Lung (tissue), 12 donors: ENCODE results near the gene ARID1B. TPM values are rescaled to one million over a fixed set of nuclear protein-coding genes. Genes with fewer than 3 reads are reported as not detected.
A peak's percentile ranks its signal among the peaks of the same experiment; 100 is the strongest.

ENCODE experiments used
- ATAC-seq: fragments of 200-7000 bp; cut with Tn5 transposase; one replicate; pipeline ENCODE4 v1.9.1; 2020; ENCODE audit warnings: moderate number of reproducible peaks; ENCODE audit not compliant: insufficient read depth, low FRiP score
- DNase-seq, 3 donors: peaks; one replicate each; pipeline ENCODE4 v3.0.0-alpha.2; 2013 to 2017
- H3K27ac ChIP-seq, 2 donors: one replicate each; pipeline ENCODE4 v1.5.1; 2013; ENCODE audit warnings: mild to moderate bottlenecking in 2 of 2, moderate library complexity in 2 of 2, control low read depth in 1 of 2, inconsistent platforms in 1 of 2, low read depth in 1 of 2, low read length in 1 of 2
- H3K27me3 ChIP-seq, 3 donors: one replicate each; pipeline ENCODE4 v1.5.1; 2013; ENCODE audit warnings: low read length in 2 of 3; ENCODE audit not compliant: control insufficient read depth in 3 of 3, insufficient read depth in 3 of 3
- H3K36me3 ChIP-seq, 4 donors: one replicate each; pipeline ENCODE4 v1.5.1; 2013; ENCODE audit warnings: low read length in 4 of 4, mild to moderate bottlenecking in 1 of 4, moderate library complexity in 1 of 4; ENCODE audit not compliant: control insufficient read depth in 4 of 4, insufficient read depth in 4 of 4
- H3K4me1 ChIP-seq, 5 donors: one replicate each; pipeline ENCODE4 v1.5.1; 2013; ENCODE audit warnings: low read length in 5 of 5, mild to moderate bottlenecking in 2 of 5, moderate library complexity in 1 of 5; ENCODE audit not compliant: control insufficient read depth in 5 of 5, insufficient read depth in 5 of 5
- H3K4me3 ChIP-seq: one replicate; pipeline ENCODE4 v1.5.1; 2013; ENCODE audit warnings: mild to moderate bottlenecking, control low read depth, moderate library complexity
- H3K9ac ChIP-seq, 2 donors: one replicate each; pipeline ENCODE4 v1.5.1; 2013; ENCODE audit warnings: low read length in 2 of 2, control low read depth in 1 of 2; ENCODE audit not compliant: insufficient read depth in 1 of 2
- H3K9me3 ChIP-seq, 4 donors: one replicate each; pipeline ENCODE4 v1.5.1; 2013; ENCODE audit warnings: low read length in 3 of 4, mild to moderate bottlenecking in 1 of 4, moderate library complexity in 1 of 4; ENCODE audit not compliant: control insufficient read depth in 4 of 4, insufficient read depth in 3 of 4
- WGBS, 2 donors: extraction: QIAGEN DNeasy Blood & Tissue Kit; methylation state at CpG; one replicate each; pipeline ENCODE4 v1.1.7; 2013; 5-methylcytosine and 5-hydroxymethylcytosine counted together
- polyA plus RNA-seq, 2 donors: library from polyadenylated mRNA; stranded (reverse); fragments of 200-250 nt; gene quantifications; one replicate each; pipeline ENCODE4 v1.2.1, GENCODE V29; 2013
- total RNA-seq, 2 donors: library from RNA; depleted of rRNA in 1 of 2; stranded (reverse); fragments of >200 nt in 1 of 2; gene quantifications; one replicate each; pipeline ENCODE4 v1.2.1, GENCODE V29; 2014 to 2021
- TF ChIP-seq, protein P1 (sequence below): IDR thresholded peaks from 2 replicates; pipeline ENCODE4 v1.5.1; 2012; ENCODE audit warnings: mild to moderate bottlenecking; ENCODE audit errors: control extremely low read depth, extremely low read depth
- donor health status: control.
- donor health status: control.
- donor health status: Bipolar disorder and iron deficiency.
- donor health status: healthy.
- donor health status: DM: yes; HTN: yes; CAD: no.

Gene ARID1B
- total and polyA plus RNA-seq, 4 donors: 10.5 to 239 (median 50.9) TPM

DNA sequence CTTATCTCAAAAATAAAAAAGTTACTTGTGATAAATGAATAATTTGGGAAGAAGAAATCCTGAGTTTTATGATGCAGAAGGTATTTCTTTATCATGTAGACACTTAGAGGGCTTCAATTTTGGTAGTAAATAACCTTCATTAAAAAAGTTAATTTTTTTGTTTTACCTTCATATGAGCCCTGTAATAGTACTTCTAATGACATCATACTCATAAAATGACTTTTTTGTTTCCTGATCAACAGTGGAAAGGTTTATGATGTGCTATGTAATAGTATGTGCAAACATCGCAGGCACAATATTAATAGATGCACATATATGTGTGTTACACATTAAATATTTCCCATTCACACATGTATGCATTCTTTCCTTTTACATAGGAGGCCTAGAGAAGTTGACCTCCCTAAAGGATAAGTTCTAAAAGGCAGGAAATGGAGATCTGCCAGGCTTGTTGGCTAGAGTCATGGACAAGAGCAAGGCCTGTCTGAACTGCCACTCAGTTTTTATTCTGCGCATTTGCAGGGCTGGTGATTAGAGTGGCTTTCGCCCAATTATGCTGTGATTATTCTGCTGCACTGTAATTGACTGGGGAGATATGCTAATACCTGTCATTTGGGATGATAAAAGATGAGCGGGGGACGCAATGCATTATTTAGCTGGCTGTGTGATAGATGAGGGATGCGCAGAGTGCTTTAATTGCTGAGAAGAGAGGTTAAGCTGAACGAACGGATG lies 273.5 kb downstream of the ARID1B start:
- Histone ChIP-seq H3K4me1 (peaks cover 6 to 28% (median 11%) of the 10 kb centered on the region in 5 donors), H3K4me3 (no peak overlapping the region), H3K27me3 (no peaks in the 10 kb centered on the region), H3K27ac (peak overlapping the region in 1 of 2 donors; percentile 29), H3K9ac (no peak overlapping the region), H3K36me3 (peaks cover 0 to 2% (median 0%) of the 10 kb centered on the region in 4 donors), H3K9me3 (no peaks in the 10 kb centered on the region)
- WGBS, 2 donors: 73 to 86% methylated on average over 8 of the region's 8 CpGs
- ATAC-seq: no peak
- DNase-seq: peak; percentile 41 to 77 (median 61)
- TF ChIP-seq, protein P1, sequence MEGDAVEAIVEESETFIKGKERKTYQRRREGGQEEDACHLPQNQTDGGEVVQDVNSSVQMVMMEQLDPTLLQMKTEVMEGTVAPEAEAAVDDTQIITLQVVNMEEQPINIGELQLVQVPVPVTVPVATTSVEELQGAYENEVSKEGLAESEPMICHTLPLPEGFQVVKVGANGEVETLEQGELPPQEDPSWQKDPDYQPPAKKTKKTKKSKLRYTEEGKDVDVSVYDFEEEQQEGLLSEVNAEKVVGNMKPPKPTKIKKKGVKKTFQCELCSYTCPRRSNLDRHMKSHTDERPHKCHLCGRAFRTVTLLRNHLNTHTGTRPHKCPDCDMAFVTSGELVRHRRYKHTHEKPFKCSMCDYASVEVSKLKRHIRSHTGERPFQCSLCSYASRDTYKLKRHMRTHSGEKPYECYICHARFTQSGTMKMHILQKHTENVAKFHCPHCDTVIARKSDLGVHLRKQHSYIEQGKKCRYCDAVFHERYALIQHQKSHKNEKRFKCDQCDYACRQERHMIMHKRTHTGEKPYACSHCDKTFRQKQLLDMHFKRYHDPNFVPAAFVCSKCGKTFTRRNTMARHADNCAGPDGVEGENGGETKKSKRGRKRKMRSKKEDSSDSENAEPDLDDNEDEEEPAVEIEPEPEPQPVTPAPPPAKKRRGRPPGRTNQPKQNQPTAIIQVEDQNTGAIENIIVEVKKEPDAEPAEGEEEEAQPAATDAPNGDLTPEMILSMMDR: no peak

DNA sequence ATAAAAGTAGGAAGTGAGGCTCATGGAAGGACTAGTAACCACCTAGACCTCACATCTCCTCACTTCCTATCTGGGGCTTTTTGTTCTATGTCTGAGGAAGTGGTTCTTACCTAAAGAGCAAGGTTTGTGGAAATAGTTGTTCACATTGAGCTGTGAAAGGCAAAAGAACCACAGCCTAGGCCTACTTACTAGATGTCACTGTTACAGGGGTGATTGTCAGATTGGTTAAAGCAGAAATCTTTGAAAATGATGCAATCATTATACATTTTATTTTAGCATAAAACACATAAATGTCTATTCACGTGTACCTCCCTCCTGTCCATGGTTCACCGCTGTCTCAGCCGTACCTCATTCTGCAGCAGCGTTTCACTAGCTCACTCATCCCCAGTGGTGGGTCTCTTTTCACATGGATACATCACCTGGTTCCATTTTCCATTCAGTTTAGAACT lies 277.4 kb downstream of the ARID1B start:
- Histone ChIP-seq H3K4me3 (no peak overlapping the region), H3K9ac (no peak overlapping the region), H3K9me3 (no peaks in the 10 kb centered on the region), H3K27ac (no peak overlapping the region), H3K36me3 (peaks cover 0 to 6% (median 0%) of the 10 kb centered on the region in 4 donors), H3K4me1 (peaks cover 0 to 14% (median 5%) of the 10 kb centered on the region in 5 donors), H3K27me3 (no peaks in the 10 kb centered on the region)
- TF ChIP-seq, protein P1: no peak
- whole genome bisulfite sequencing, 2 donors: 84% methylated on average over 4 of the region's 4 CpGs
- no peak for ATAC-seq
- DNase-seq: no peak

DNA sequence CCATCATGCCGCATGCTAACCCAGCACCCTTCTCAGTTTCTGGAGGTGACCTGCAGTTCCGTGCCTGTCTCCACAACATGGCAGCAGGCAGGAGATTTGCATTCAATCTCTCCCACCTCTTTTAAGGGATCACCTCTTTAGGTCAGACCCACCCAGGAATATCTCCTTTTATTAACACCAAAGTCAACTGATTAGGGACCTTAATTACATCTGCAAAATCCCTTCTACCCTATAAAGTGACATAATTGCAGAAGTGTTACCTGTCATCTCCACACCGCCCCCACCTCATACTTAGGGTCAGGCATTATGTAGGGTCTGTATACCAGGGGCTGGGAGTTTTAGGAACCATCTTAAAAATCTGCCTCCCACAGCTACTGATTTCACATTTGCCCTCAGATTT lies 278.7 kb downstream of the ARID1B start:
- DNase-seq: no peak

More for the DNA sequence above, 278.7 kb downstream of the ARID1B start:
- no peak overlapping the region for H3K4me3 ChIP-seq
- no peaks in the 10 kb centered on the region for H3K9me3 ChIP-seq
- H3K4me1 ChIP-seq: peaks cover 1 to 20% (median 3%) of the 10 kb centered on the region in 5 donors
- WGBS, 2 donors: 95 to 98% methylated on average over 3 of the region's 3 CpGs
- H3K36me3 ChIP-seq: peaks cover 0 to 6% (median 0%) of the 10 kb centered on the region in 4 donors
- TF ChIP-seq, protein P1: no peak
- H3K27me3 ChIP-seq: no peaks in the 10 kb centered on the region
- no peak overlapping the region for H3K27ac ChIP-seq
- no peak for ATAC-seq
- H3K9ac ChIP-seq: no peak overlapping the region
